Measurements from ENCODE around the gene SERPINA5. TPM values are rescaled to one million over a fixed set of nuclear protein-coding genes. Genes with fewer than 3 reads are reported as not detected.
"Not testable (repeated sequence)": the region's sequence is repeated elsewhere in the genome, so short reads cannot be mapped to it uniquely, and the experiment has no call there.

Gene SERPINA5
- total and polyA plus RNA-seq, 2 of the 8 experiments (the other 6 are each of a cell fraction or from before 2014, with no cell fraction given) = 1.8 to 1.9 TPM

GRCh38 chr14:94577472-94577871 is 3.8 kb upstream of the SERPINA5 start:
- H4K20me1 ChIP-seq (replicated peaks in 1 of 2; ENCODE audit: control insufficient read depth in 1 of 2, insufficient read depth in 2 of 2, low read length in 2 of 2); H3K23ac ChIP-seq (ENCODE audit: insufficient read length); H4K5ac ChIP-seq (ENCODE audit: insufficient read length, low read depth, low read length); FAIRE-seq; H3K36me3 ChIP-seq (ENCODE audit: control insufficient read depth in 2 of 4, insufficient read depth in 4 of 4, low read length in 3 of 4); H3K4me1 ChIP-seq (replicated peaks in 1 of 4; ENCODE audit: control insufficient read depth in 3 of 4, insufficient read depth in 4 of 4, low read length in 3 of 4); H2AFZ ChIP-seq (ENCODE audit: low read length); H3K9ac ChIP-seq (replicated peaks in 1 of 4; ENCODE audit: extremely low read depth in 1 of 4, low read depth in 3 of 4, low read length in 3 of 4); H2BK5ac ChIP-seq (ENCODE audit: low read depth, low read length); POLR2A ChIA-PET (ENCODE audit: partially characterized antibody); H2BK15ac ChIP-seq (ENCODE audit: low read length); H3K4me3 ChIP-seq (ENCODE audit: extremely low read depth in 1 of 4, insufficient read depth in 2 of 4, low read depth in 3 of 4, low read length in 4 of 4); H3K79me1 ChIP-seq (ENCODE audit: low read depth, low read length); H3K14ac ChIP-seq (ENCODE audit: insufficient read length); H3K4ac ChIP-seq (replicated peaks; ENCODE audit: insufficient read length, low read depth, low read length); H2BK12ac ChIP-seq (ENCODE audit: low read depth, low read length); H2BK120ac ChIP-seq (replicated peaks; ENCODE audit: low read depth, low read length); H3K27ac ChIP-seq (ENCODE audit: low read depth, low read length); DNase-seq (ENCODE audit: low read depth in 1 of 2, low spot score in 2 of 2); H3K18ac ChIP-seq (ENCODE audit: extremely low read depth, low read length); H4K8ac ChIP-seq (ENCODE audit: extremely low read depth, insufficient read depth, low read length); H2BK20ac ChIP-seq (ENCODE audit: low read length); H3K27me3 ChIP-seq (replicated peaks in 1 of 4; ENCODE audit: control insufficient read depth in 3 of 4, extremely low read depth in 1 of 4, insufficient read depth in 3 of 4, low read length in 3 of 4); H3K4me2 ChIP-seq (ENCODE audit: insufficient read depth in 1 of 2, low read depth in 2 of 2, low read length in 2 of 2); H2AK5ac ChIP-seq (ENCODE audit: low read depth, low read length); H3K9me3 ChIP-seq (ENCODE audit: insufficient read depth in 2 of 2, low read depth in 1 of 2, low read length in 1 of 2); H3K23me2 ChIP-seq (ENCODE audit: low read depth, low read length); H4K91ac ChIP-seq (replicated peaks; ENCODE audit: insufficient read length, low read length); H3K79me2 ChIP-seq (ENCODE audit: control insufficient read depth in 1 of 2, insufficient read depth in 2 of 2, low read length in 2 of 2): not testable (repeated sequence)
- H3K56ac ChIP-seq (replicated peaks; ENCODE audit: insufficient read length, low read depth, low read length) = peak overlapping the region; percentile 70
- CTCF ChIA-PET (ENCODE audit: partially characterized antibody) = interaction anchor here (1.0 to 2.0 kb wide), 2 partner anchors 14 to 111 kb away, joined by 3 to 4 read pairs; no protein-coding TSS in a partner anchor

Measured in H1 (cell line).